ENCODE results near the gene SNX2.

GRCh38 chr5:122879076-122879475 lies 104.2 kb downstream of the SNX2 start:
- TF ChIP-seq FOXM1 (IDR thresholded peaks at IDR 0.05; ENCODE audit: borderline replicate concordance) (no peak), FOXA1 (IDR thresholded peaks at IDR 0.05) (no peak), SP1 (IDR thresholded peaks at IDR 0.05) (no peak), ELF4 (IDR thresholded peaks at IDR 0.05) (no peak), L3MBTL2 (conservative IDR thresholded peaks at IDR 0.05) (no peak), FOXK2 (IDR thresholded peaks at IDR 0.05) (no peak), ZNF384 (IDR thresholded peaks at IDR 0.05) (no peak), PKNOX1 (IDR thresholded peaks at IDR 0.05) (no peak), TARDBP (IDR thresholded peaks at IDR 0.05) (no peak)
